ENCODE data around the gene BAG1.

DNA sequence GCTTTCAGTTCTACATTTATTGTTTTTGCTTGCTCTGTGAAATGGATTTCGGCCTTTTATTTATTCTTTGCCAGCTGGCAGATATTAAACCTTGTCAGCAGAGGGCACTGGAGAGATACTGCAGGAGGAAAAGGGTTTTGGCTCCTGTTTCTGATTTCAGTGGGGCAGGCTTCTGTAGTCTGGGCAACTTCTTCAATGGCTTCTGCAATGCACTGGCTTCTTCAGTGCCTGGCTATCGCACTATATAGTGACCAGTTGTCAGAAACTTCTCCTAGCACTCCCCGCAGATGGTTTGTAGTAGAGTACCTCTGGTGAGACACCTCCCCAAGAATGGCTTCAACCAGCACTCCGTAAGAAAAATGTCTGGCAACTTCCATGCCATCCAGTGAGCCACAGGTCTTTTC is 22.6 kb upstream of the BAG1 start:
- no peak for TF ChIP-seq POLR2AphosphoS5 (IDR thresholded peaks at IDR 0.05; ENCODE audit: low read depth, low read length)
- TF ChIP-seq TAF1 (IDR thresholded peaks at IDR 0.05; ENCODE audit: low read depth, low read length), result no peak
- no peak for TF ChIP-seq POLR2A (IDR thresholded peaks at IDR 0.05; ENCODE audit: low read depth, low read length)
- TF ChIP-seq POU2F2 (IDR thresholded peaks at IDR 0.05; ENCODE audit: low read depth, low read length), result no peak
